ENCODE measurements around the gene ZNRF3. TPM values are rescaled to one million over a fixed set of nuclear protein-coding genes. Genes with fewer than 3 reads are reported as not detected.
"Not testable (repeated sequence)": the region's sequence is repeated elsewhere in the genome, so short reads cannot be mapped to it uniquely, and the experiment has no call there.

The ZNRF3 gene
- polyA plus RNA-seq, 3 donors, result 0.13 TPM; not detected in 2

DNA sequence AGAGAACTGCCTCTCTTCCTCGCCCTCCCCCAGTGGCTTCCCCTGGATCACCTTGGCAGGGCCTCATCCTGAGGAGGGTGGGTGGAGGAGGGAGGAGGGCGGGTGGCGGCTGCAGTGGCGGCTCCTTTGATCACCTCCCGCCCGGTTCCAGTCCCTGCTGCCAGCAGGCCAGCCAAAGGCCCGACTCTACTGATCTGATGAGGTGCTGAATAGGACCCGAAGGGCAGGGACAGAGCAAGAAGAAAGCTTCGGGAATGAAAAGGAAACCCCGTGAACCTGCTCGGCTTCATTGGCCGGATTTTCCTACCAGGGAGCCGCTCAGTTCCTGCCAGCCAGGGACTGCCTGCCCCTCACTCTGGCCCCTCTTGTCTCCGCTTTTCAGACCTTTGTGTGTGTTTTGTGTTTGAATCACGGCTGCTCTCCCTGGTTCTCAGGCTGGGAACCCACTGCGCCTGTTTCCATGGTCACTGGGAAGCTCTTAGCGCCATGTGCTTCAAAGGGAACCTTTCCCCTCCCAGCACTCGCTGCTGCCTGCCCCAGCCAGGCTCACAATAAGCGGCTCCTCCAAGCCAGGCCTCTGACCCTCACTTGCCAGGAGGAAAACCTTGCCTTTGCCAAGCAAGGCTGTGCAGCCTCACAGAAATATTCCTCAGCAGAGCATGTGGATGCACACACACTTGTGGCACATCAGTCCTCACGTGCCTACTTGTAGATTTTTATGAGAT lies 121.4 kb downstream of the ZNRF3 start:
- H3K9ac ChIP-seq (ENCODE audit: insufficient read depth, low read length, poor library complexity, severe bottlenecking), result no peak overlapping the region
- no peak for DNase-seq

DNA sequence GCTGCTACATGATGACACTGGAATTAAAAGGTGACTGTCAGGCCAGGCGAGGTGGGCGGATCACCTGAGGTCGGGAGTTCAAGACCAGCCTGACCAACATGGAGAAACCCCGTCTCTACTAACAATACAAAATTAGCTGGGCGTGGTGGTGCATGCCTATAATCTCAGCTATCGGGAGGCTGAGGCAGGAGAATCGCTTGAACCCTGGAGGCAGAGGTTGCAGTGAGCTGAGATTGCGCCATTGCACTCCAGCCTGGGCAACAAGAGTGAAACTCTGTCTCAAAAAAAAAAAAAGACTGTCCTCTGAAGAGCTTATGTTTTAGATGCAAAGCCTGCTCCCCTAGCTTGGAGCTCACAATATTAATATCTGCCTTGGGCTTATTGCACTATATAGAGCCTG lies 122.4 kb downstream of the ZNRF3 start:
- H3K9me3 ChIP-seq (replicated peaks in 1 of 2; ENCODE audit: control insufficient read depth in 1 of 2, insufficient read depth in 1 of 2, low read length in 2 of 2); H3K4me1 Mint-ChIP-seq; H3K4me2 ChIP-seq (replicated peaks; ENCODE audit: extremely low read depth, low read length, poor library complexity, severe bottlenecking); H3K9me3 Mint-ChIP-seq; H3K27ac ChIP-seq (ENCODE audit: low read depth in 1 of 2, low read length in 2 of 2); H2AFZ ChIP-seq (ENCODE audit: insufficient read depth, low read depth, low read length, poor library complexity, severe bottlenecking); H3K36me3 ChIP-seq (replicated peaks in 1 of 2; ENCODE audit: control insufficient read depth in 1 of 2, insufficient read depth in 2 of 2, low read length in 2 of 2); H3K36me3 Mint-ChIP-seq; DNase-seq; H3K79me2 ChIP-seq (ENCODE audit: insufficient read depth, low read length); H3K9ac ChIP-seq (ENCODE audit: insufficient read depth, low read length, poor library complexity, severe bottlenecking); H3K27ac Mint-ChIP-seq; H3K4me3 ChIP-seq (replicated peaks in 1 of 3; ENCODE audit: low read depth in 2 of 3, low read length in 3 of 3); intact Hi-C loops (cut with micrococcal nuclease); H3K4me1 ChIP-seq (ENCODE audit: control insufficient read depth in 1 of 2, insufficient read depth in 2 of 2, low read length in 2 of 2); H4K20me1 ChIP-seq (ENCODE audit: insufficient read depth, low read length): not testable (repeated sequence)
- 80% methylated on average over 1 of the region's 8 CpGs for WGBS (ENCODE audit: insufficient coverage)
- peaks cover 0 to 13% of the 10 kb centered on the region in 2 donors for H3K27me3 ChIP-seq (ENCODE audit: control insufficient read depth in 2 of 2, insufficient read depth in 2 of 2, low read length in 2 of 2)
- H3K4me3 Mint-ChIP-seq, result peak overlapping the region in 1 of 2 donors; percentile 33
- peaks cover 20 to 39% (median 31%) of the 10 kb centered on the region in 3 donors for H3K27me3 Mint-ChIP-seq (ENCODE audit: low read depth in 3 of 3)

More for the DNA sequence above, 121.4 kb downstream of the ZNRF3 start:
- Mint-ChIP-seq H3K27me3 (ENCODE audit: low read depth in 3 of 3) (peaks cover 20 to 35% (median 30%) of the 10 kb centered on the region in 3 donors), H3K36me3 (no peaks in the 10 kb centered on the region), H3K4me3 (peak overlapping the region in 1 of 2 donors; percentile 33), H3K9me3 (peaks cover 0 to 3% (median 0%) of the 10 kb centered on the region in 7 donors), H3K27ac (peak overlapping the region in 1 of 7 donors; percentile 70), H3K4me1 (peaks cover 1% of the 10 kb centered on the region)
- Histone ChIP-seq H3K27me3 (ENCODE audit: control insufficient read depth in 2 of 2, insufficient read depth in 2 of 2, low read length in 2 of 2) (peaks cover 0 to 13% of the 10 kb centered on the region in 2 donors), H3K79me2 (ENCODE audit: insufficient read depth, low read length) (no peaks in the 10 kb centered on the region), H3K4me1 (ENCODE audit: control insufficient read depth in 1 of 2, insufficient read depth in 2 of 2, low read length in 2 of 2) (no peaks in the 10 kb centered on the region), H4K20me1 (ENCODE audit: insufficient read depth, low read length) (no peaks in the 10 kb centered on the region), H3K4me2 (replicated peaks; ENCODE audit: extremely low read depth, low read length, poor library complexity, severe bottlenecking) (no peak overlapping the region), H3K9me3 (replicated peaks in 1 of 2; ENCODE audit: control insufficient read depth in 1 of 2, insufficient read depth in 1 of 2, low read length in 2 of 2) (no peaks in the 10 kb centered on the region), H3K4me3 (replicated peaks in 1 of 3; ENCODE audit: low read depth in 2 of 3, low read length in 3 of 3) (no peak overlapping the region), H3K36me3 (replicated peaks in 1 of 2; ENCODE audit: control insufficient read depth in 1 of 2, insufficient read depth in 2 of 2, low read length in 2 of 2) (no peaks in the 10 kb centered on the region), H2AFZ (ENCODE audit: insufficient read depth, low read depth, low read length, poor library complexity, severe bottlenecking) (no peak overlapping the region), H3K27ac (ENCODE audit: low read depth in 1 of 2, low read length in 2 of 2) (no peak overlapping the region)
- 21% methylated on average over 14 of the region's 20 CpGs for WGBS (ENCODE audit: insufficient coverage)
- TF ChIP-seq, protein P1, sequence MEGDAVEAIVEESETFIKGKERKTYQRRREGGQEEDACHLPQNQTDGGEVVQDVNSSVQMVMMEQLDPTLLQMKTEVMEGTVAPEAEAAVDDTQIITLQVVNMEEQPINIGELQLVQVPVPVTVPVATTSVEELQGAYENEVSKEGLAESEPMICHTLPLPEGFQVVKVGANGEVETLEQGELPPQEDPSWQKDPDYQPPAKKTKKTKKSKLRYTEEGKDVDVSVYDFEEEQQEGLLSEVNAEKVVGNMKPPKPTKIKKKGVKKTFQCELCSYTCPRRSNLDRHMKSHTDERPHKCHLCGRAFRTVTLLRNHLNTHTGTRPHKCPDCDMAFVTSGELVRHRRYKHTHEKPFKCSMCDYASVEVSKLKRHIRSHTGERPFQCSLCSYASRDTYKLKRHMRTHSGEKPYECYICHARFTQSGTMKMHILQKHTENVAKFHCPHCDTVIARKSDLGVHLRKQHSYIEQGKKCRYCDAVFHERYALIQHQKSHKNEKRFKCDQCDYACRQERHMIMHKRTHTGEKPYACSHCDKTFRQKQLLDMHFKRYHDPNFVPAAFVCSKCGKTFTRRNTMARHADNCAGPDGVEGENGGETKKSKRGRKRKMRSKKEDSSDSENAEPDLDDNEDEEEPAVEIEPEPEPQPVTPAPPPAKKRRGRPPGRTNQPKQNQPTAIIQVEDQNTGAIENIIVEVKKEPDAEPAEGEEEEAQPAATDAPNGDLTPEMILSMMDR (IDR thresholded peaks at IDR 0.05), result no peak
- intact Hi-C loops (cut with micrococcal nuclease), result no loop called here
